C4-2B (cell line): ENCODE results near the gene ABHD16B.

Source experiments
- ZFX ChIP-seq: fragments of 450-650 bp; IDR thresholded peaks from 2 replicates; pipeline ENCODE4 v1.6.1; 2017
- TF ChIP-seq, protein P1 (sequence below): fragments of 450-650 bp; conservative IDR thresholded peaks from 2 replicates; pipeline ENCODE4 v1.5.1; 2017; ENCODE audit warnings: mild to moderate bottlenecking

- TF ChIP-seq, protein P1, sequence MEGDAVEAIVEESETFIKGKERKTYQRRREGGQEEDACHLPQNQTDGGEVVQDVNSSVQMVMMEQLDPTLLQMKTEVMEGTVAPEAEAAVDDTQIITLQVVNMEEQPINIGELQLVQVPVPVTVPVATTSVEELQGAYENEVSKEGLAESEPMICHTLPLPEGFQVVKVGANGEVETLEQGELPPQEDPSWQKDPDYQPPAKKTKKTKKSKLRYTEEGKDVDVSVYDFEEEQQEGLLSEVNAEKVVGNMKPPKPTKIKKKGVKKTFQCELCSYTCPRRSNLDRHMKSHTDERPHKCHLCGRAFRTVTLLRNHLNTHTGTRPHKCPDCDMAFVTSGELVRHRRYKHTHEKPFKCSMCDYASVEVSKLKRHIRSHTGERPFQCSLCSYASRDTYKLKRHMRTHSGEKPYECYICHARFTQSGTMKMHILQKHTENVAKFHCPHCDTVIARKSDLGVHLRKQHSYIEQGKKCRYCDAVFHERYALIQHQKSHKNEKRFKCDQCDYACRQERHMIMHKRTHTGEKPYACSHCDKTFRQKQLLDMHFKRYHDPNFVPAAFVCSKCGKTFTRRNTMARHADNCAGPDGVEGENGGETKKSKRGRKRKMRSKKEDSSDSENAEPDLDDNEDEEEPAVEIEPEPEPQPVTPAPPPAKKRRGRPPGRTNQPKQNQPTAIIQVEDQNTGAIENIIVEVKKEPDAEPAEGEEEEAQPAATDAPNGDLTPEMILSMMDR, result no peak
- TF ChIP-seq ZFX, result no peak
Measured at GRCh38 chr20:63829945-63830835, 31.1 kb upstream of the ABHD16B start.
